WTC11 (cell line): Measurements from ENCODE around the gene GDI1. TPM values are rescaled to one million over a fixed set of nuclear protein-coding genes. Genes with fewer than 3 reads are reported as not detected.

Experiments
- ATAC-seq: fragments of 200-7000 bp; cut with Tn5 transposase; 2 replicates; pipeline ENCODE4 v1.10.0; 2021; ENCODE audit warnings: mild to moderate bottlenecking, moderate library complexity
- CTCF ChIA-PET: fragments of 300-600 bp; sonication (Branson Sonifier 250); formaldehyde crosslinking; loops from one replicate; lab custom pipeline; 2021; ENCODE audit warnings: antibody characterized with exemption; lab: Charles Lee
- POLR2A ChIA-PET: fragments of 350-600 bp; sonication (Branson Sonifier 250); formaldehyde crosslinking; loops from one replicate; lab custom pipeline; 2021; ENCODE audit warnings: antibody characterized with exemption; lab: Charles Lee
- DNase-seq: peaks from one replicate; pipeline ENCODE4 v3.0.0; 2021; ENCODE audit warnings: low spot score
- H3K27ac Mint-ChIP-seq: 2 replicates; pipeline ENCODE4 v1.8.0; 2021; ENCODE audit warnings: mixed read lengths
- H3K27me3 Mint-ChIP-seq: 2 replicates; pipeline ENCODE4 v1.8.0; 2021; ENCODE audit warnings: low read depth, mild to moderate bottlenecking, moderate library complexity, mixed read lengths
- H3K36me3 Mint-ChIP-seq: 2 replicates; pipeline ENCODE4 v1.8.0; 2021; ENCODE audit warnings: mixed read lengths
- H3K4me1 Mint-ChIP-seq: 2 replicates; pipeline ENCODE4 v1.8.0; 2022; ENCODE audit warnings: mixed read lengths
- H3K4me3 Mint-ChIP-seq: 2 replicates; pipeline ENCODE4 v1.8.0; 2021; ENCODE audit warnings: mild to moderate bottlenecking, moderate library complexity, mixed read lengths
- H3K9me3 Mint-ChIP-seq: 2 replicates; pipeline ENCODE4 v1.8.0; 2021; ENCODE audit warnings: mixed read lengths
- EMX1 ChIP-seq: fragments of 250-450 bp; sonication (Bioruptor Pico); IDR thresholded peaks from 2 replicates; pipeline ENCODE4 v1.8.0; 2021; ENCODE audit warnings: mild to moderate bottlenecking
- NFATC4 ChIP-seq: fragments of 250-450 bp; sonication (Bioruptor Pico); IDR thresholded peaks from 2 replicates; pipeline ENCODE4 v1.9.0; 2021; ENCODE audit warnings: mild to moderate bottlenecking
- PRRX2 ChIP-seq: fragments of 250-450 bp; sonication (Bioruptor Pico); IDR thresholded peaks from 2 replicates; pipeline ENCODE4 v1.8.0; 2021; ENCODE audit warnings: mild to moderate bottlenecking
- SMAD4 ChIP-seq: sonication (generic); formaldehyde crosslinking; IDR thresholded peaks from 2 replicates; pipeline ENCODE4 v1.8.0; 2022; ENCODE audit warnings: mild to moderate bottlenecking, missing genetic modification reagents
- SOX15 ChIP-seq: fragments of 250-450 bp; sonication (Bioruptor Pico); IDR thresholded peaks from 2 replicates; pipeline ENCODE4 v1.9.0; 2021; ENCODE audit warnings: mild to moderate bottlenecking
- ZNF232 ChIP-seq: sonication (generic); formaldehyde crosslinking; IDR thresholded peaks from 2 replicates; pipeline ENCODE4 v1.8.0; 2022; ENCODE audit warnings: mild to moderate bottlenecking, missing genetic modification reagents
- ZNF416 ChIP-seq: fragments of 250-450 bp; sonication (Bioruptor Pico); IDR thresholded peaks from 2 replicates; pipeline ENCODE4 v1.9.0; 2021; ENCODE audit warnings: mild to moderate bottlenecking, inconsistent platforms
- ZNF671 ChIP-seq: fragments of 250-450 bp; sonication (Bioruptor Pico); IDR thresholded peaks from 2 replicates; pipeline ENCODE4 v1.8.0; 2021; ENCODE audit warnings: mild to moderate bottlenecking
- total RNA-seq: library from RNA; stranded (reverse); gene quantifications from 3 replicates; pipeline ENCODE4 v1.2.3, GENCODE V29; 2021
- TF ChIP-seq, protein P1 (sequence below): sonication (generic); formaldehyde crosslinking; IDR thresholded peaks from 2 replicates; pipeline ENCODE4 v1.8.1; 2023; ENCODE audit warnings: mild to moderate bottlenecking, missing genetic modification reagents
- TF ChIP-seq, protein P2 (sequence below): sonication (generic); formaldehyde crosslinking; IDR thresholded peaks from 2 replicates; pipeline ENCODE4 v1.8.1; 2022; ENCODE audit warnings: low read depth, missing genetic modification reagents, borderline replicate concordance
- TF ChIP-seq, protein P3 (sequence below): fragments of 250-450 bp; sonication (Bioruptor Pico); IDR thresholded peaks from 2 replicates; pipeline ENCODE4 v1.9.0; 2021; ENCODE audit warnings: mild to moderate bottlenecking
- TF ChIP-seq, protein P4 (sequence below): sonication (generic); formaldehyde crosslinking; IDR thresholded peaks from 2 replicates; pipeline ENCODE4 v1.8.1; 2023; ENCODE audit warnings: mild to moderate bottlenecking, missing genetic modification reagents, moderate library complexity
- TF ChIP-seq, protein P5 (sequence below): fragments of 250-450 bp; sonication (Bioruptor Pico); IDR thresholded peaks from 2 replicates; pipeline ENCODE4 v2.1.2; 2022; ENCODE audit warnings: mild to moderate bottlenecking, moderate library complexity

The GDI1 gene
- total RNA-seq, 1 experiment from 2014 or later: 108 TPM

DNA sequence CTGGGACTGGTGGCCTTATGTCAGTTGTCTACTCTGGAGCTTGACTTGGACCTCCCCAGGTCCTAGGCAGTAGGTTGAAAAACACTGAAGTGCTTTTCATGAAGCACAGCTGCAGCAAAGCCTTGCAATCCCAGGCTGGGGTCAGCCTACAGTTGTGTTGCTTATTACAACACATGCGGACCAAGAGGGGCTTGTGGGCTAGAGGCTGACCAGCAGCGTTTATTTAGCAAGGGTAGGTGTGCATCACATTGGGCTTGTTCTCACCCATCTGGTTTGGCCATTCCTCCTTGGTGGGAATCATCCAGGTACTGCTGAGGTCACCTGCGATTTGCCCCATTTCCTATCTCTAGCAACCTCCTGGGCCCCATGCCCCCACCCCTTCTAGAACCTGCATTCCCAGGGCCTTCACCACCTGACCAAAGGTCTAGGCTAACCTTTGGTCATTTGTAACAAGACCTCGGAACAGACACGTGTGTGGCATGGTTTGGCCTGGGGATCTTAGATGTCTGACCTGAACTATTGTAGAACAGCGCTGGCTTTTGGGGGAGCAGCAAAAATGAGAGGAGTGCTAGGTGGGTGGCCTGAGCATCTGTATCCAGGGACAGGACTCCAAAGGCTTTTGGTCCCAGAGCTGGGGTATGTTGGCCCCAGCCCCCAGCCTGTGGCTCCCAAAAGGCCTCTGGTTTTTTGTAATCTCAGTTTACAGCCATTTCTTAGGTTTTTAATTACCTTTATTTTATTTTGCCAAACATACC lies 35.7 kb upstream of the GDI1 start (continued):
- TF ChIP-seq, protein P1, sequence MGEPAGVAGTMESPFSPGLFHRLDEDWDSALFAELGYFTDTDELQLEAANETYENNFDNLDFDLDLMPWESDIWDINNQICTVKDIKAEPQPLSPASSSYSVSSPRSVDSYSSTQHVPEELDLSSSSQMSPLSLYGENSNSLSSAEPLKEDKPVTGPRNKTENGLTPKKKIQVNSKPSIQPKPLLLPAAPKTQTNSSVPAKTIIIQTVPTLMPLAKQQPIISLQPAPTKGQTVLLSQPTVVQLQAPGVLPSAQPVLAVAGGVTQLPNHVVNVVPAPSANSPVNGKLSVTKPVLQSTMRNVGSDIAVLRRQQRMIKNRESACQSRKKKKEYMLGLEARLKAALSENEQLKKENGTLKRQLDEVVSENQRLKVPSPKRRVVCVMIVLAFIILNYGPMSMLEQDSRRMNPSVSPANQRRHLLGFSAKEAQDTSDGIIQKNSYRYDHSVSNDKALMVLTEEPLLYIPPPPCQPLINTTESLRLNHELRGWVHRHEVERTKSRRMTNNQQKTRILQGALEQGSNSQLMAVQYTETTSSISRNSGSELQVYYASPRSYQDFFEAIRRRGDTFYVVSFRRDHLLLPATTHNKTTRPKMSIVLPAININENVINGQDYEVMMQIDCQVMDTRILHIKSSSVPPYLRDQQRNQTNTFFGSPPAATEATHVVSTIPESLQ: no peak
- TF ChIP-seq, protein P2, sequence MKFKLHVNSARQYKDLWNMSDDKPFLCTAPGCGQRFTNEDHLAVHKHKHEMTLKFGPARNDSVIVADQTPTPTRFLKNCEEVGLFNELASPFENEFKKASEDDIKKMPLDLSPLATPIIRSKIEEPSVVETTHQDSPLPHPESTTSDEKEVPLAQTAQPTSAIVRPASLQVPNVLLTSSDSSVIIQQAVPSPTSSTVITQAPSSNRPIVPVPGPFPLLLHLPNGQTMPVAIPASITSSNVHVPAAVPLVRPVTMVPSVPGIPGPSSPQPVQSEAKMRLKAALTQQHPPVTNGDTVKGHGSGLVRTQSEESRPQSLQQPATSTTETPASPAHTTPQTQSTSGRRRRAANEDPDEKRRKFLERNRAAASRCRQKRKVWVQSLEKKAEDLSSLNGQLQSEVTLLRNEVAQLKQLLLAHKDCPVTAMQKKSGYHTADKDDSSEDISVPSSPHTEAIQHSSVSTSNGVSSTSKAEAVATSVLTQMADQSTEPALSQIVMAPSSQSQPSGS (CRISPR knock-in tag): 0 out of 2 replicates have a peak, but pooled peaks have one; percentile 37
- TF ChIP-seq ZNF232 (CRISPR knock-in tag) (0 out of 2 replicates have a peak, but pooled peaks have one; percentile 36), EMX1 (CRISPR knock-in tag) (peak; percentile 96), ZNF416 (CRISPR knock-in tag) (peak; percentile 87), ZNF671 (CRISPR knock-in tag) (peak; percentile 94), SOX15 (CRISPR knock-in tag) (no peak)
- TF ChIP-seq, protein P3, sequence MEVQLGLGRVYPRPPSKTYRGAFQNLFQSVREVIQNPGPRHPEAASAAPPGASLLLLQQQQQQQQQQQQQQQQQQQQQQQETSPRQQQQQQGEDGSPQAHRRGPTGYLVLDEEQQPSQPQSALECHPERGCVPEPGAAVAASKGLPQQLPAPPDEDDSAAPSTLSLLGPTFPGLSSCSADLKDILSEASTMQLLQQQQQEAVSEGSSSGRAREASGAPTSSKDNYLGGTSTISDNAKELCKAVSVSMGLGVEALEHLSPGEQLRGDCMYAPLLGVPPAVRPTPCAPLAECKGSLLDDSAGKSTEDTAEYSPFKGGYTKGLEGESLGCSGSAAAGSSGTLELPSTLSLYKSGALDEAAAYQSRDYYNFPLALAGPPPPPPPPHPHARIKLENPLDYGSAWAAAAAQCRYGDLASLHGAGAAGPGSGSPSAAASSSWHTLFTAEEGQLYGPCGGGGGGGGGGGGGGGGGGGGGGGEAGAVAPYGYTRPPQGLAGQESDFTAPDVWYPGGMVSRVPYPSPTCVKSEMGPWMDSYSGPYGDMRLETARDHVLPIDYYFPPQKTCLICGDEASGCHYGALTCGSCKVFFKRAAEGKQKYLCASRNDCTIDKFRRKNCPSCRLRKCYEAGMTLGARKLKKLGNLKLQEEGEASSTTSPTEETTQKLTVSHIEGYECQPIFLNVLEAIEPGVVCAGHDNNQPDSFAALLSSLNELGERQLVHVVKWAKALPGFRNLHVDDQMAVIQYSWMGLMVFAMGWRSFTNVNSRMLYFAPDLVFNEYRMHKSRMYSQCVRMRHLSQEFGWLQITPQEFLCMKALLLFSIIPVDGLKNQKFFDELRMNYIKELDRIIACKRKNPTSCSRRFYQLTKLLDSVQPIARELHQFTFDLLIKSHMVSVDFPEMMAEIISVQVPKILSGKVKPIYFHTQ (CRISPR knock-in tag): peak; percentile 88
- TF ChIP-seq, protein P4, sequence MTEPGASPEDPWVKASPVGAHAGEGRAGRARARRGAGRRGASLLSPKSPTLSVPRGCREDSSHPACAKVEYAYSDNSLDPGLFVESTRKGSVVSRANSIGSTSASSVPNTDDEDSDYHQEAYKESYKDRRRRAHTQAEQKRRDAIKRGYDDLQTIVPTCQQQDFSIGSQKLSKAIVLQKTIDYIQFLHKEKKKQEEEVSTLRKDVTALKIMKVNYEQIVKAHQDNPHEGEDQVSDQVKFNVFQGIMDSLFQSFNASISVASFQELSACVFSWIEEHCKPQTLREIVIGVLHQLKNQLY (CRISPR knock-in tag): no peak
- TF ChIP-seq, protein P5, sequence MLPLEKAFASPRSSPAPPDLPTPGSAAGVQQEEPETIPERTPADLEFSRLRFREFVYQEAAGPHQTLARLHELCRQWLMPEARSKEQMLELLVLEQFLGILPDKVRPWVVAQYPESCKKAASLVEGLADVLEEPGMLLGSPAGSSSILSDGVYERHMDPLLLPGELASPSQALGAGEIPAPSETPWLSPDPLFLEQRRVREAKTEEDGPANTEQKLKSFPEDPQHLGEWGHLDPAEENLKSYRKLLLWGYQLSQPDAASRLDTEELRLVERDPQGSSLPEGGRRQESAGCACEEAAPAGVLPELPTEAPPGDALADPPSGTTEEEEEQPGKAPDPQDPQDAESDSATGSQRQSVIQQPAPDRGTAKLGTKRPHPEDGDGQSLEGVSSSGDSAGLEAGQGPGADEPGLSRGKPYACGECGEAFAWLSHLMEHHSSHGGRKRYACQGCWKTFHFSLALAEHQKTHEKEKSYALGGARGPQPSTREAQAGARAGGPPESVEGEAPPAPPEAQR (CRISPR knock-in tag): no peak

DNA sequence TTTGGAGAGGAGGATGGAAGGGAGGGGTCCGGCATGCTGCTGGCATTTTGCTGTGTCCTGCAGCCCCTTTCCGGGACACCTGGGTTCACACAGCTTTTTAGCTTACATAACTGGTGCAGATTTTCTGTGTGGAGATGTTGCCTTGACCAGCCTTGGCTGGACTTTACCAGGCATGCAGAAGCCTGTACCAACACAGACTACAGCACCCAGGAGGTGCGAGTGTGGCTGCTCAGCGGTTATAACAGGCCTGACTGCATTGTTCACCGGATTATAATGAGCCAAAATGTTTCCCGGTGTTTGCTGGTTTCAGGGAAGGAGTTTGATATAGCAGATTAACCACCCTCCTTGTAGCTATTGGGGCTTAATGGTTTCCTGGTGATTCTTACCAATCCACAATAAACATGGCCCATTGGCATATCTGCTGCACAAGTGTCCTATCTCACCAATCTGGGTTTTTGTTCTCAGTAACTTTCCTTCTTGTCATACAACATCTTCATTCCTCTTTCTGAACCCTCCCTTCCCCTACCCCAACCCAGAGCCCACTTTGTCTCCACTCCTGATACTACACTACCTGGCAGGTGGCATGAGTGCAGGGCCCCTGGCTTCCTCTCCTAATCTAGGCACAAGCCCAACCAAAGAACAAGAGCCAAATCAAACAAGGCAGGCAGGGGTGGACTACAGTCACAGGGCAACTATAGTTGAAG lies 34.9 kb upstream of the GDI1 start:
- peaks cover 16% of the 10 kb centered on the region for H3K4me1 Mint-ChIP-seq
- TF ChIP-seq PRRX2: peak; percentile 90
- peak; percentile 19; the same call in 1 of the 2 replicates for TF ChIP-seq NFATC4 (CRISPR knock-in tag)
- TF ChIP-seq SMAD4: no peak
- TF ChIP-seq, all 79 proteins: peak for 2
- Mint-ChIP-seq H3K36me3 (peaks cover 25% of the 10 kb centered on the region), H3K27me3 (no peaks in the 10 kb centered on the region), H3K9me3 (no peaks in the 10 kb centered on the region), H3K27ac (peak overlapping the region; percentile 45; the same call in 1 of the 2 replicates), H3K4me3 (no peak overlapping the region)
- POLR2A ChIA-PET: no interaction called here
- CTCF ChIA-PET: interaction anchor here (1.2 kb wide), 1 partner anchor 125 kb away, joined by 5 read pairs; no protein-coding TSS in a partner anchor
- DNase-seq (no peak), ATAC-seq (peak; percentile 4)
